Duodenal mucosa (tissue), 2 donors: ENCODE data around the gene IPCEF1.
"Not testable (repeated sequence)": the region's sequence is repeated elsewhere in the genome, so short reads cannot be mapped to it uniquely, and the experiment has no call there.

Experiments used
- H3K27ac ChIP-seq: one replicate; pipeline ENCODE4 v1.7.0; 2013; ENCODE audit warnings: low read depth, low read length
- H3K27me3 ChIP-seq, 2 donors: one replicate each; pipeline ENCODE4 v1.7.0; 2013; ENCODE audit warnings: low read length in 2 of 2, control low read depth in 1 of 2; ENCODE audit not compliant: insufficient read depth in 2 of 2, control insufficient read depth in 1 of 2
- H3K36me3 ChIP-seq, 2 donors: one replicate each; pipeline ENCODE4 v1.7.0; 2013; ENCODE audit warnings: low read length in 2 of 2, control low read depth in 1 of 2; ENCODE audit not compliant: insufficient read depth in 2 of 2, control insufficient read depth in 1 of 2
- H3K4me1 ChIP-seq, 2 donors: one replicate each; pipeline ENCODE4 v1.7.0; 2013; ENCODE audit warnings: low read length in 2 of 2, control low read depth in 1 of 2; ENCODE audit not compliant: insufficient read depth in 2 of 2, control insufficient read depth in 1 of 2
- H3K4me3 ChIP-seq, 2 donors: one replicate each; pipeline ENCODE4 v1.7.0; 2013; ENCODE audit warnings: low read length in 2 of 2, low read depth in 1 of 2
- H3K9ac ChIP-seq, 2 donors: one replicate each; pipeline ENCODE4 v1.7.0; 2013; ENCODE audit warnings: low read length in 2 of 2, low read depth in 1 of 2
- H3K9me3 ChIP-seq, 2 donors: one replicate each; pipeline ENCODE4 v1.7.0; 2013; ENCODE audit warnings: low read length in 2 of 2, control low read depth in 1 of 2; ENCODE audit not compliant: control insufficient read depth in 1 of 2

The IPCEF1 gene

DNA sequence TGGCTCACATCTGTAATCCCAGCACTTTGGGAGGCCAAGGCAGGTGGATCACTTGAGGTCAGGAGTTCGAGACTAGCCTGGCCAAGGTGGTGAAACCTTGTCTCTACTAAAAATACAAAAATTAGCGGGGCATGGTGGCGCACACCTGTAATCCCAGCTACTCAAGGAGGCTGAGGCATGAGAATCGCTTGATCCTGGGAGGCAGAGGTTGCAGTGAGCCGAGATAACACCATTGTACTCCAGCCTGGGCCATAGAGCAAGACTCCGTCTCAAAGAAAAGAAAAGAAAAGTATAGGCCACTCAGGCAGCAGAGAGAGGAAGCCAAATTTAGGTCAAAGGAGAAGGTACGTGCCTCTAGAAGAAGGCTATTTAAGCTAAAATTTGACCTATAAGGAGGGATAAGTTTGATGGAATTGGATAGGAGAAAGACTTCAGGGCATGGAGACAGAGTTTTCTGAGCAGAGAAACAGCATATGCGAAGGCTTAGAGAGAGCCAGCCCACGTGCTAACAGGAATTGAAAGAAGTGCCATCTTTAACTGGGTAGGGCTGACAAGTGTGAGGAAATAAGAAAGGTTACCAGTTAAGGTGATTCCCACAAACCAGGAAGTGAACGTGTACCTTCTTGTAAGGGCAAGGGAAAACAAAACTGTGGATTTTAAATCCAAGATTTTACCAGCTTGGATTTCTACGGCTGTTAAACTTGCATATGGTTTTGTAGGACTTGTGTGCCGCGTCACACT, 113.8 kb downstream of the IPCEF1 start:
- Histone ChIP-seq H3K27ac (no peak overlapping the region), H3K4me1 (no peaks in the 10 kb centered on the region), H3K27me3 (no peaks in the 10 kb centered on the region), H3K9ac (no peak overlapping the region), H3K4me3 (no peak overlapping the region), H3K9me3 (no peaks in the 10 kb centered on the region), H3K36me3 (no peaks in the 10 kb centered on the region)

DNA sequence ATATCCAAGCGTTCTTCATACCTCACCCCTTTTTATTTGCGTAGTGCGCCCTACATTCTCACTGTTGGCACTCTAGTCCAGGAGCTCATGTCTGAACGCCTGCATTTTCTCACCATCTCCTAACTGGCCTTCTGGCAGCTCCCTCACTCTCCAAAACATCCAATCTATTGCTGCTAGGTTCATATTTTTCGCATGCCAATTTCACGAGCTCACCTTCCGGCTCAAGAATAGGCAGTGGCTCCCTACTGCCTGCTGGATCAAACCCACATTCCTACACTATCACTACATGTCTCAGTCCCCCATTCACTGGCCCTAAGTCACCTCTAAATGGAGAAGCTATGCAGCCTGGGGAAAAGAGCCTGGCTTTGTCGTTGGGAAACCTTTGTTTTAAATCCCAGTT, 115.0 kb downstream of the IPCEF1 start:
- H3K9ac ChIP-seq, result no peak overlapping the region
- H3K27me3 ChIP-seq, result no peaks in the 10 kb centered on the region
- no peak overlapping the region for H3K4me3 ChIP-seq
- H3K4me1 ChIP-seq, result no peaks in the 10 kb centered on the region
- no peaks in the 10 kb centered on the region for H3K36me3 ChIP-seq
- no peak overlapping the region for H3K27ac ChIP-seq
- H3K9me3 ChIP-seq, result no peaks in the 10 kb centered on the region

- not testable (repeated sequence) for H3K4me1 ChIP-seq, H3K36me3 ChIP-seq, H3K9ac ChIP-seq, H3K27ac ChIP-seq, H3K9me3 ChIP-seq, H3K27me3 ChIP-seq, H3K4me3 ChIP-seq
Observed at GRCh38 chr6:154241061-154241460, 115.5 kb downstream of the IPCEF1 start.

DNA sequence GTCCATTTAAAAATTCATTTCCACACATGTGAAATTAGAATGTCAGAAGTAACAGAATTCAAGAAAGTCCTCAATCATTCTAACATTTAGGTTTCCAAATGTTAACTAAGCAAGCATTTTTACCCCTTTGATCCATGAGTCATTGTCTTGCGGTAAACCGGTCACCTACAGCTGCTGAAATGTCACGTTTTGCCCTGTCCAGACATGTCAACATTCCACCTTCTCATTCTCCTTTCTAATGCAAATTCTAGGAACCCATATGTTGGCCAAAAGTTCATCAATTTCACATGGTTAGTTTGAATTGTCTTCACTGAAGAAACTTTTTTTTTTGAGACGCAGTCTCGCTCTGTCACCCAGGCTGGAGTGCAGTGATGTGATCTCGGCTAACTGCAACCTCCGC, 117.2 kb downstream of the IPCEF1 start:
- no peak overlapping the region for H3K4me3 ChIP-seq
- no peaks in the 10 kb centered on the region for H3K27me3 ChIP-seq
- no peaks in the 10 kb centered on the region for H3K4me1 ChIP-seq
- no peak overlapping the region for H3K9ac ChIP-seq
- H3K9me3 ChIP-seq, result no peaks in the 10 kb centered on the region
- H3K27ac ChIP-seq, result no peak overlapping the region
- H3K36me3 ChIP-seq, result no peaks in the 10 kb centered on the region

- no peak overlapping the region for H3K9ac ChIP-seq
- H3K9me3 ChIP-seq, result no peaks in the 10 kb centered on the region
- H3K36me3 ChIP-seq, result no peaks in the 10 kb centered on the region
- H3K4me1 ChIP-seq, result no peaks in the 10 kb centered on the region
- H3K27ac ChIP-seq, result no peak overlapping the region
- no peaks in the 10 kb centered on the region for H3K27me3 ChIP-seq
- H3K4me3 ChIP-seq, result no peak overlapping the region
Observed at GRCh38 chr6:154238831-154239230, 117.8 kb downstream of the IPCEF1 start.

GRCh38 chr6:154236646-154237301, 119.8 kb downstream of the IPCEF1 start:
- Histone ChIP-seq H3K9me3 (no peaks in the 10 kb centered on the region), H3K27me3 (no peaks in the 10 kb centered on the region), H3K9ac (no peak overlapping the region), H3K4me1 (no peaks in the 10 kb centered on the region), H3K27ac (no peak overlapping the region), H3K36me3 (no peaks in the 10 kb centered on the region), H3K4me3 (no peak overlapping the region)

DNA sequence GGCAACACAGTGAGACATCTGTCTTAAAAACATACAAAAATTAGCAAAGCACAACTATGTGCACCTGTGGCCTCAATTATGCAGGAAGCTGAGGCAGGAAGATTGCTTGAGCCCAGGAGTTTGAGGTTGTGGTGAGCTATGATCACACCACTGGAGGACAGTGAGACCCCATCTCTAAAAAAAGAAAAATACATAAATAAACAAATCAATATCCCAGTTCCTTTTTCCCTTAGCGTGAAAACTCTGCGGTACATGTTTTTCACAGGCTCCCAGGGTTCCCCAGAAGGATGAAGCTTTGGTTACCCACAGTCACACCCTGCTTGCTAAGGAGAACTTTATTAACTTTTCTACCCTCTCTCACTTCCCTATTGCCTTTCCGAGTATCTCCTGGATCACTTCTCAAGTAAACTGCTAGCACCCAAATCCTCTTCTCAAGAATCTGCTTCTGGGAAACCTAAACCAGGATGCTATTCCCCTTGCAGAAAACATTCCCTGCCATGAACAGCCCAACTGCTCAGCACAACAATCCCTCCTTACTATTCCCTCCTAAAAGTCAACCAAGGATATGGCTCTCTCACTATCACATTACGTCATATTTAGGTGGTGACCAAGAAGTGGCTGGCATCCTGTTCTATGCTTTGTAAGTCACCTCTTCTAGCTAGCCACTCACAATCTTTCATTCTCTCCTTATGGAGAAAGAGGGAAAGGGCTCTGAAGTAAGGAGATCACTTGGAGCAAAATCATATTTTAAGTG, 122.4 kb downstream of the IPCEF1 start:
- H3K9ac ChIP-seq, result no peak overlapping the region
- no peaks in the 10 kb centered on the region for H3K9me3 ChIP-seq
- no peaks in the 10 kb centered on the region for H3K36me3 ChIP-seq
- H3K4me3 ChIP-seq, result no peak overlapping the region
- H3K4me1 ChIP-seq, result no peaks in the 10 kb centered on the region
- no peaks in the 10 kb centered on the region for H3K27me3 ChIP-seq
- H3K27ac ChIP-seq, result no peak overlapping the region

DNA sequence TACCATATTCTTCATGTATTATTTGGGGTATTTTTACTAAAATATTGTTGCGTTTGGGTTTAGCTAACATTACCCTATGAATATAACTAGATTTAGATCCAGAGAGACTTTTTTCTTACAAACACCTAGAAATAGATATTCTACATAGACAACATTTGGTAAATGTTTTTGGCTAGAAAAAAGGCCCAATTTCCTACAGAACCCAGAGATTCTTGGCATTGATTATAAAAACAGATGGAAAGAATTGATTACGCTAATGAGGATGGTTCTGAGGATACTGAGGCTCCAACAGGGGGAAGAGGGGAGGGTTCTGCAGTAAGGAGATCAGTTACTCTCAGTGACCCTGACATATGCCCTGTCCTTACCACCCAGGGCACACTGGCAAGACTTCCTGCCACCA, 123.2 kb downstream of the IPCEF1 start:
- no peaks in the 10 kb centered on the region for H3K9me3 ChIP-seq
- no peaks in the 10 kb centered on the region for H3K36me3 ChIP-seq
- H3K27ac ChIP-seq, result no peak overlapping the region
- no peak overlapping the region for H3K4me3 ChIP-seq
- H3K27me3 ChIP-seq, result no peaks in the 10 kb centered on the region
- H3K4me1 ChIP-seq, result no peaks in the 10 kb centered on the region
- no peak overlapping the region for H3K9ac ChIP-seq

DNA sequence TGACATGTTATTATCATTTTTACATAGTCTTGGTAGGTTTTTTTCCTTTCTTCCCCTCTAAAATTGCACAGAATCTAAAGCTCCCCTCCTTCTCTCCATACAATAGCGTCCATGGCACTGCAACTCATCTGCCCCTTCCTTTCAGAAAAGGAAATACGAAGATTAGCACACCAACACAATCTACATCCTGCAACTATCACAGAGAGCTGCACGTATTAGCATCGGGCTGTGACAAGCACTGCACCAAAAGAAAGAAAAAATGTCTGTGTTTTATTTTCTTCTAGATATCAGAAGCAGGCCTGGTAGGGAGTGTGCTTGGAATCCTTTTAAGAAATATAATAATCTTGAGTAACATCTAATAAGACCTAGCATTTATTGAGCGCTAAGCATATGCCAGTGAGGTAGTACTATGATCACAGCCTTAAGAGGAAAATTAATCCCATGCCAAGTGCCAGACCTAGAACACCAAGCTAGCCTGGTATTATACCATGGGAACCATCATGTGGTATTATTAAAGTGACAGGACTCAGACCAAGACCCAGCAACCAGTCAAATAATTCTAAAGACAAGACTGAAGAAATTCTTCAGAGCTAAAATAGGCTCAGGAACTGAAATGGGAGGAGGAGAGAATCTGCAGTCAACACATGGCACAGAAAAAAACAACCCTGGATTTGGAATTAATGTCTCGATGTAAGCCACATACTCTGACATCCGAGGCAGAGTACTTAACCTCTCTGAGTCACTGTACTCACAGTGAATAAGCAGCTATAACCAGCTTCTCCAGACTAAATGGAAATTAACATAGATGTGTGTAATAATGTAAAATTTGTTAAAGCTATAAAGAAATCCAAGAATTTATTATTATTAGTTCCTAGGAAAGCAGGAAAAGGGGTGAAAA, 124.3 kb downstream of the IPCEF1 start:
- no peak overlapping the region for H3K27ac ChIP-seq
- no peak overlapping the region for H3K4me3 ChIP-seq
- H3K9ac ChIP-seq, result no peak overlapping the region
- no peaks in the 10 kb centered on the region for H3K4me1 ChIP-seq
- no peaks in the 10 kb centered on the region for H3K27me3 ChIP-seq
- H3K9me3 ChIP-seq, result no peaks in the 10 kb centered on the region
- no peaks in the 10 kb centered on the region for H3K36me3 ChIP-seq
